B cell (primary cell): ENCODE data around the gene KATNB1.

ENCODE experiments used
- EZH2 ChIP-seq: IDR thresholded peaks from 2 replicates; pipeline ENCODE4 v1.6.1; 2012; ENCODE audit warnings: borderline replicate concordance, low read depth, mild to moderate bottlenecking, moderate library complexity, low read length; ENCODE audit not compliant: insufficient read depth, poor library complexity, severe bottlenecking
- TF ChIP-seq, protein P1 (sequence below): fragments of 200-600 bp; IDR thresholded peaks from one replicate; pipeline ENCODE4 v1.8.0; 2022; ENCODE audit warnings: antibody characterized with exemption, mild to moderate bottlenecking

DNA sequence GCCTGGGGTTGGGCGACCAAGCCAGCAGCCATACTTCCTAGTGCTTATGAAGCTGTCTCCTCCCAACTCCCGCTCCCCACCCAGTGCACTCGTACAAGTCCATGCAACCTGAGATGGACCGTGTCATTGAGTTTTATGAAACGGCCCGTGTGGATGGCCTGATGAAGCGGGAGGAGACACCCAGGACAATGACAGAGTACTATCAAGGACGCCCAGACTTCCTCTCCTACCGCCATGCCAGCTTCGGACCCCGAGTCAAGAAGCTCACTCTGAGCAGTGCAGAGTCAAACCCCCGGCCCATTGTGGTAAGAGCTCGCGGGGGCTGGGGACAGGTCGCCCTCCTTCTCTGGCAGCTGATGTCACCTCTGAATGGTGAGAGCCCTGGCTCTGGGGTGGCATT is 11.0 kb upstream of the KATNB1 start:
- TF ChIP-seq, protein P1, sequence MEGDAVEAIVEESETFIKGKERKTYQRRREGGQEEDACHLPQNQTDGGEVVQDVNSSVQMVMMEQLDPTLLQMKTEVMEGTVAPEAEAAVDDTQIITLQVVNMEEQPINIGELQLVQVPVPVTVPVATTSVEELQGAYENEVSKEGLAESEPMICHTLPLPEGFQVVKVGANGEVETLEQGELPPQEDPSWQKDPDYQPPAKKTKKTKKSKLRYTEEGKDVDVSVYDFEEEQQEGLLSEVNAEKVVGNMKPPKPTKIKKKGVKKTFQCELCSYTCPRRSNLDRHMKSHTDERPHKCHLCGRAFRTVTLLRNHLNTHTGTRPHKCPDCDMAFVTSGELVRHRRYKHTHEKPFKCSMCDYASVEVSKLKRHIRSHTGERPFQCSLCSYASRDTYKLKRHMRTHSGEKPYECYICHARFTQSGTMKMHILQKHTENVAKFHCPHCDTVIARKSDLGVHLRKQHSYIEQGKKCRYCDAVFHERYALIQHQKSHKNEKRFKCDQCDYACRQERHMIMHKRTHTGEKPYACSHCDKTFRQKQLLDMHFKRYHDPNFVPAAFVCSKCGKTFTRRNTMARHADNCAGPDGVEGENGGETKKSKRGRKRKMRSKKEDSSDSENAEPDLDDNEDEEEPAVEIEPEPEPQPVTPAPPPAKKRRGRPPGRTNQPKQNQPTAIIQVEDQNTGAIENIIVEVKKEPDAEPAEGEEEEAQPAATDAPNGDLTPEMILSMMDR = no peak
- TF ChIP-seq EZH2 = no peak
